Measurements from ENCODE around the gene DAGLA. TPM values are rescaled to one million over a fixed set of nuclear protein-coding genes. Genes with fewer than 3 reads are reported as not detected.
A peak's percentile ranks its signal among the peaks of the same experiment; 100 is the strongest.

The DAGLA gene
- total and polyA plus RNA-seq, 8 donors: under 0.01 to 27.2 (median 1.0) TPM

DNA sequence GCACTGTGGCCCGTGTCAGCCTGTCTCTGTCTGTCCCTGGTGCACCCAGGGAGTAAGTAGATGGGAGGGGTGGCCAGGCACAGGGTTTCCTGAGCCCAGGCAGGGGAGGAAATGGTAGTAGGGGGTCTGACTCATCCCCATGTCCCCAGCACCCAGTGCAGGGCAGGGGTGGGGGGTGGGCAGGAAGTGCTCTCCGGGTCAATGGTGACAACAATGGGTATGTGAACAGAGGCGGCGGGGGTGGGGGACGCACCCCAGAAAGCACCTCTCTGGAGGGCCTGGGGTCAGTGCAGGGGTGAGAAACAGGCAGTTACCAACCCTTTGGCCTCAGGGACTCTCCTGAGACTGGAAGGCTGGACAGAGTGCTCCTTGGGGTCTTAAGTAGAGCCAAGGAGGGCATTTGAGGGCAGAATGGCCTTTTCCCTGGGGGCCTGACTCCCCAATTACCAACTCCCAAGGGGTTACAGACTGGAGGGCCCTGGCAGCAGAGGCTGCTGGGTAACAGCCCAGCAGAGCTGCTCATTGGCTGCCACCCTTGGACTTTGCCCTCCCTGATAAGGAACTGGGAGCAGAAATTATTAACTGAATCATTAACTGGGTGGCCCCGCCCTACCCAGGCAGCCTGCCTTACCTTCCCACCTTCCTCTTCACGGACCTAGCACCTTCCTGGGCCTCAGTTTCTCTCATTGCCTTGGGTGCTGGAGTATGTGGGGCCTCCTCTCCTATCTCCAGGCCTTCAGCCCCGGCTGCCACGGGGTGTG, 76.4 kb downstream of the DAGLA start:
- Histone ChIP-seq H3K27ac (peak overlapping the region; percentile 89 to 93 (median 91)), H3K27me3 (peaks cover 0 to 34% (median 0%) of the 10 kb centered on the region in 3 donors), H3K9me3 (no peaks in the 10 kb centered on the region), H3K4me1 (peaks cover 41 to 70% (median 68%) of the 10 kb centered on the region in 4 donors), H3K4me3 (peak overlapping the region in 2 of 4 donors; percentile 62 to 66), H3K36me3 (no peaks in the 10 kb centered on the region)
- intact Hi-C loops (cut with DNase I; ENCODE audit: low total_unique reads): no loop called here
- WGBS, 5 donors: 16 to 50% (median 46%) methylated on average over 5 to 9 of the region's 9 CpGs
- DNase-seq: peak; percentile 88 to 95
- TF ChIP-seq, protein P1, sequence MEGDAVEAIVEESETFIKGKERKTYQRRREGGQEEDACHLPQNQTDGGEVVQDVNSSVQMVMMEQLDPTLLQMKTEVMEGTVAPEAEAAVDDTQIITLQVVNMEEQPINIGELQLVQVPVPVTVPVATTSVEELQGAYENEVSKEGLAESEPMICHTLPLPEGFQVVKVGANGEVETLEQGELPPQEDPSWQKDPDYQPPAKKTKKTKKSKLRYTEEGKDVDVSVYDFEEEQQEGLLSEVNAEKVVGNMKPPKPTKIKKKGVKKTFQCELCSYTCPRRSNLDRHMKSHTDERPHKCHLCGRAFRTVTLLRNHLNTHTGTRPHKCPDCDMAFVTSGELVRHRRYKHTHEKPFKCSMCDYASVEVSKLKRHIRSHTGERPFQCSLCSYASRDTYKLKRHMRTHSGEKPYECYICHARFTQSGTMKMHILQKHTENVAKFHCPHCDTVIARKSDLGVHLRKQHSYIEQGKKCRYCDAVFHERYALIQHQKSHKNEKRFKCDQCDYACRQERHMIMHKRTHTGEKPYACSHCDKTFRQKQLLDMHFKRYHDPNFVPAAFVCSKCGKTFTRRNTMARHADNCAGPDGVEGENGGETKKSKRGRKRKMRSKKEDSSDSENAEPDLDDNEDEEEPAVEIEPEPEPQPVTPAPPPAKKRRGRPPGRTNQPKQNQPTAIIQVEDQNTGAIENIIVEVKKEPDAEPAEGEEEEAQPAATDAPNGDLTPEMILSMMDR (IDR thresholded peaks at IDR 0.05): no peak
- TF ChIP-seq EP300 (IDR thresholded peaks at IDR 0.05) (no peak), POLR2A (IDR thresholded peaks at IDR 0.05) (no peak), POLR2AphosphoS5 (IDR thresholded peaks at IDR 0.05) (peak in 2 of 3 donors; percentile 54 to 65)

DNA sequence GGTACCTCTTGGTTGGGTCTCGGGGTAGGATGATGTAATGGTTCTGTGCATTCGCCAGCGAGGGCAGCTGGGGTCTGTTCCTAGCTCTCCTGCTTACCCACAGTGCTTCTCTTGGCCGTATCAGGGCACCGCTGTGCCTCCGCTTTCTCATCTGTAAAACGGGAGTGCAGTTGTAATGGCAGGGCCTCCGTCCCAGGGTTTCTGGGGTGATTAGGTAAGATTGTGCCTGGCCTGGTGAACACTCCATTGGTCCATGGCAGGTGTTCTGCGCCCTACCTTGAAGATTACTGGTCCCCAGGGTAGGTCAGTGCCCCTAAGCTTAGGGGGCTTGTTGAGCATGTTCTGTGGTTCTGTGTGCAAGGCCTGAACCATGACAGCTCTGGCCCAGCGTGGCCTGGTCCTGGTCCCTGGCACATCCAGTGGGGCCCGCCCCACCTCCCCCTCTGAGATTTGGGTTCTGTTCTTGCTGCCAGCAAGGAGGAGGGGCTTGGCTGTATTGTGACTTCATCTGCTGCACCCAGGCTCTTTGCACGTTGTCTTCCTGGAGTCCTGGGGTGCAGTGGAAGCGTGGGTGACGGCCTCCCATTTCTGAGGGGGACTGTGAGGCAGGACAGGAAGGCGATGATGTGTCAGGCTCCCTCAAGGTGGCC, 77.1 kb downstream of the DAGLA start:
- TF ChIP-seq, protein P1 (IDR thresholded peaks at IDR 0.05): no peak
- TF ChIP-seq POLR2A (IDR thresholded peaks at IDR 0.05): no peak
- TF ChIP-seq EP300 (IDR thresholded peaks at IDR 0.05): no peak
- peak in 1 of 3 donors; percentile 21 for TF ChIP-seq POLR2AphosphoS5 (IDR thresholded peaks at IDR 0.05)
- Histone ChIP-seq H3K4me3 (peak overlapping the region in 2 of 4 donors; percentile 13 to 31), H3K27ac (peak overlapping the region; percentile 89 to 93 (median 91)), H3K27me3 (peaks cover 0 to 32% (median 0%) of the 10 kb centered on the region in 3 donors), H3K36me3 (no peaks in the 10 kb centered on the region), H3K4me1 (peaks cover 38 to 71% (median 67%) of the 10 kb centered on the region in 4 donors), H3K9me3 (no peaks in the 10 kb centered on the region)
- WGBS, 5 donors: 41 to 61% (median 43%) methylated on average over 13 to 15 of the region's 15 CpGs
- intact Hi-C loops (cut with DNase I; ENCODE audit: low total_unique reads): no loop called here
- peak in 1 of 2 donors; percentile 72 for DNase-seq

DNA sequence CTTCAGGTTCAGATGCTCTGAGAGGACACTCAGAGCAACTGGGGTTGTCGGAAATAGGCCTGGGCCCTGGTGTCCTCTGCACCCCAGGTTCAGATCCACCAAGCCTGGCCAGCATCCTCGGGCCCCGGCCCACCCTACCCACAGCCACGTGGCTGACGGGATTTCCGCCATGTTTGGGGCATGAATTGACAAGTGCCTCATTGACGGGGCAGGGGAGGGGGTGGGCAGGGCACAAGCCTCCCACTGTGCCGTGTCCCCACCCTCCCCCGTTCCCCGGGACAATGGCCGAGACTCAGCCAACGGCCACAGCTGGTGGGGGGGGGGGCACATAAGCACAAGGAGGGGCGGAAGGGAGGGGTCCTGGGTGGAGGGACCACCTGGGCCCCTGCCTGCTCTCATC, 80.8 kb downstream of the DAGLA start:
- no peak for TF ChIP-seq POLR2A (IDR thresholded peaks at IDR 0.05)
- TF ChIP-seq, protein P1 (IDR thresholded peaks at IDR 0.05): no peak
- TF ChIP-seq EP300 (IDR thresholded peaks at IDR 0.05): no peak
- TF ChIP-seq POLR2AphosphoS5 (IDR thresholded peaks at IDR 0.05): no peak

DNA sequence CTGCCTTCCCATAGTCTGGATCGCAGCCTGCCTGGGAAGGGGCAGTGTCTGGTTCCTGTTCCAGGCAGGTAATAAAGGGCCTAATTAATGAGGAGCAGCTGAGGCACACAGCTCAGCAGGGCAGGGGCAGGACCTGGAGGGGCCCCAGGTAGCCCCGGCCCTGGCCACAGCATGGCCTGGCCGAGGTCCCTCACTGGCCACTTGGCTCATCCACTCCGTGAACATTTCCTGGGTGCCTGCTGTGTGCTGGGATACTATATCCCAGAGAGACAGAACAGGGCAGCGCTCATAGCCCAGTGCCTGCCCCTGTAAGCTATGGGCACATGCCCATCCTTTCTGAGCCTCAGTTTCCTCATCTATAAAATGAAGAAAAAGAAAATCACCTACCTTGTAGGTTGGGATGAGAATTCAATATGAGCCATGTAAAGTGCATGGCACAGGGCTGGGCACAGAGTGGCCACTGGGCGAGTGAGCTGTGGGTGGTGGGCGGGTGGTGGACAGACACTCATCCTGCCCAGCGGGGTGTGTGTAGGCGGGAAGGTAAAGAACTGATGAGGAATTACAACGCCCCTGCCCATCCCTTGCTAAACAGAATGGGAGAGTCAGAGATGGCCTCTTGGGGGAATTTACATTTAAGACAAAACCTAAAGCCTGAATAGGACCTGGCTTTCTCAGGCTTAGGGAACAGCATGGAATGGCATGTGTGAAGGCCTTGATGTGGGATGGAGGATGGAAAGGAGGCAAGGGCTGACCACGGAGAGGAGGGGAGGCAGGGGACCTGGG, 81.4 kb downstream of the DAGLA start:
- no peak overlapping the region for H3K4me3 ChIP-seq
- intact Hi-C loops (cut with DNase I; ENCODE audit: low total_unique reads): no loop called here
- H3K9me3 ChIP-seq: no peaks in the 10 kb centered on the region
- peaks cover 0 to 39% (median 0%) of the 10 kb centered on the region in 3 donors for H3K27me3 ChIP-seq
- no peak for DNase-seq
- peak overlapping the region; percentile 89 to 95 (median 90) for H3K27ac ChIP-seq
- H3K36me3 ChIP-seq: peaks cover 0 to 4% (median 0%) of the 10 kb centered on the region in 4 donors
- H3K4me1 ChIP-seq: peaks cover 55 to 91% (median 78%) of the 10 kb centered on the region in 4 donors
- TF ChIP-seq, protein P1 (IDR thresholded peaks at IDR 0.05): no peak
- no peak for TF ChIP-seq EP300 (IDR thresholded peaks at IDR 0.05)
- no peak for TF ChIP-seq POLR2AphosphoS5 (IDR thresholded peaks at IDR 0.05)
- TF ChIP-seq POLR2A (IDR thresholded peaks at IDR 0.05): no peak
- WGBS, 5 donors: 48 to 73% (median 65%) methylated on average over 10 to 11 of the region's 11 CpGs

More for the DNA sequence above, 80.8 kb downstream of the DAGLA start:
- Histone ChIP-seq H3K9me3 (no peaks in the 10 kb centered on the region), H3K4me1 (peaks cover 56 to 91% (median 77%) of the 10 kb centered on the region in 4 donors), H3K27me3 (peaks cover 0 to 39% (median 0%) of the 10 kb centered on the region in 3 donors), H3K4me3 (no peak overlapping the region), H3K36me3 (peaks cover 0 to 4% (median 0%) of the 10 kb centered on the region in 4 donors), H3K27ac (peak overlapping the region; percentile 89 to 95 (median 90))
- DNase-seq: no peak
- intact Hi-C loops (cut with DNase I; ENCODE audit: low total_unique reads): no loop called here
- WGBS, 5 donors: 53 to 87% (median 73%) methylated on average over 7 to 13 of the region's 13 CpGs
